Hematopoietic multipotent progenitor cell treated with erythropoietin and hydrocortisone succinate and interleukin-3 and kit ligand, for 15 days (in vitro differentiated cells): ENCODE data around the gene CALCB.

Experiments used
- DNase-seq: peaks from one replicate; pipeline ENCODE4 v3.0.0-alpha.2; 2015; ENCODE audit warnings: low spot score

Gene CALCB

DNA sequence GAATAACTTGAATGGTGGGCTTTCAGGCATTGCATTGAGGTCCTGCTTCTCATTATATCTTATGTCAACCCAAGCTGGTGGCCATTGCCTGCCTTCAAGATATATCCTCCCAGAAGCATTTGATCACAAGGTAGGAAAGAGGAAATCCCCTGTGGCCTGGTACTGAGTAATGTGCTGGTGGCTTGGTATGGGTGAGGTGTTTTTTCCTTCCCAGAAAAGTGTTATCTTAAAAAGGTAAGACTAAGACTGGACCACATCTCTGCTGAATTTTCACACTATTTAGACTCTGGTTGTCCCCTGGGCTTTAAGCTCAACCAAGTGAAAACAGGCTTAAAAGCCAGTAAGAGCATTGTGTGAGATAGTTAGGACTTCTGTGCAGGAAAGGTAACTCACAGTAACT is 45.0 kb downstream of the CALCB start:
- DNase-seq = no peak

- no peak for DNase-seq
Observed at GRCh38 chr11:15119352-15119751, 46.0 kb downstream of the CALCB start.

- DNase-seq = no peak
Observed at GRCh38 chr11:15119826-15120225, 46.4 kb downstream of the CALCB start.

- no peak for DNase-seq
Observed at GRCh38 chr11:15123849-15124248, 50.5 kb downstream of the CALCB start.

DNA sequence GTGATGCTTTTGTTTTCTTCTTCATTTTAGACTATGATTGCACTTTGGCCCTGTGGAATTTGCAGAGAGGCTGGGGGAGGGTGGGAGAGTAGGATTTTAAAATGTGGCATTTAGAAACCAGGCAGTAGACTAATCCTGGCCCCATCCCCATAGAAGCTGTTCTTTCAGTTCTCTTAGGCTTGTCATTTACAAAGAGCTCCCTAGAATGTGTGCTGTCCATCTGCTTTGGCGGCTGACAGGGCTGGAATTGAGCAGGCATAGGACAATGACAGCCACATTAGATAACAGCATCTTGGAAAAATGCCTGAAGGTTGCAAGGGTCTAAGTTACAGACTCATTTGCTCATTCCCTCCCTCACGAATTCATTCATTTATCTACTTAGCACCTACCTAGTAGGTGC is 51.1 kb downstream of the CALCB start:
- no peak for DNase-seq

GRCh38 chr11:15127341-15127740 is 53.9 kb downstream of the CALCB start:
- DNase-seq = no peak
